HG03060 (cell line): ENCODE results near the gene LEKR1.
"Not testable (repeated sequence)": the region's sequence is repeated elsewhere in the genome, so short reads cannot be mapped to it uniquely, and the experiment has no call there.

Source experiments
- ATAC-seq: cut with Tn5 transposase; IDR thresholded peaks from one replicate; pipeline ENCODE4 v1.9.1; 2021; ENCODE audit warnings: low read depth, moderate number of reproducible peaks; ENCODE audit not compliant: unreplicated experiment

LEKR1 gene

GRCh38 chr3:156966349-156966748 is 140.2 kb downstream of the LEKR1 start:
- not testable (repeated sequence) for ATAC-seq

GRCh38 chr3:156973954-156974353 is 147.8 kb downstream of the LEKR1 start:
- no peak for ATAC-seq

- ATAC-seq, result no peak
Measured at GRCh38 chr3:156974931-156975330, 148.8 kb downstream of the LEKR1 start.

GRCh38 chr3:156975721-156976120 is 149.6 kb downstream of the LEKR1 start:
- ATAC-seq, result no peak

GRCh38 chr3:156976933-156977332 is 150.8 kb downstream of the LEKR1 start:
- no peak for ATAC-seq

GRCh38 chr3:156978481-156978961 is 152.4 kb downstream of the LEKR1 start:
- peak; percentile 81 for ATAC-seq

GRCh38 chr3:156981005-156981404 is 154.9 kb downstream of the LEKR1 start:
- ATAC-seq, result no peak

- ATAC-seq, result no peak
Measured at GRCh38 chr3:156983559-156983958, 157.4 kb downstream of the LEKR1 start.

GRCh38 chr3:156985711-156986110 is 159.6 kb downstream of the LEKR1 start:
- no peak for ATAC-seq

GRCh38 chr3:156987946-156988345 is 161.8 kb downstream of the LEKR1 start:
- ATAC-seq, result no peak

- no peak for ATAC-seq
Measured at GRCh38 chr3:156997351-156997750, 171.2 kb downstream of the LEKR1 start.

- ATAC-seq, result no peak
Measured at GRCh38 chr3:157001221-157001957, 175.2 kb downstream of the LEKR1 start.

- ATAC-seq, result no peak
Measured at GRCh38 chr3:157021679-157022078, 195.5 kb downstream of the LEKR1 start.

GRCh38 chr3:157023226-157023625 is 197.1 kb downstream of the LEKR1 start:
- ATAC-seq, result no peak

- ATAC-seq, result no peak
Measured at GRCh38 chr3:157026091-157026490, 199.9 kb downstream of the LEKR1 start.

GRCh38 chr3:157027861-157028745 is 201.9 kb downstream of the LEKR1 start:
- no peak for ATAC-seq

GRCh38 chr3:157029365-157029790 is 203.2 kb downstream of the LEKR1 start:
- ATAC-seq, result no peak

- no peak for ATAC-seq
Measured at GRCh38 chr3:157030712-157031111, 204.6 kb downstream of the LEKR1 start.

GRCh38 chr3:157033001-157033400 is 206.8 kb downstream of the LEKR1 start:
- no peak for ATAC-seq

- ATAC-seq, result no peak
Measured at GRCh38 chr3:157040456-157040855, 214.3 kb downstream of the LEKR1 start.

GRCh38 chr3:157042226-157042625 is 216.1 kb downstream of the LEKR1 start:
- no peak for ATAC-seq
